GM18858 (cell line): ENCODE measurements around the gene PLA2G12A.
A peak's percentile ranks its signal among the peaks of the same experiment; 100 is the strongest.

Experiments used
- ATAC-seq: cut with Tn5 transposase; IDR thresholded peaks from one replicate; pipeline ENCODE4 v1.9.1; 2021; ENCODE audit not compliant: unreplicated experiment

PLA2G12A gene

GRCh38 chr4:109729718-109730618 is at the start of gene PLA2G12A:
Gene PLA2G12A (minus strand): TSS chr4:109730070. CDS start chr4:109729809, 261 bp downstream.
- ATAC-seq = peak; percentile 68

- no peak for ATAC-seq
Measured at GRCh38 chr4:109764789-109765402, 35.0 kb upstream of the PLA2G12A start.

GRCh38 chr4:109764376-109764775 is 34.5 kb upstream of the PLA2G12A start:
- no peak for ATAC-seq

DNA sequence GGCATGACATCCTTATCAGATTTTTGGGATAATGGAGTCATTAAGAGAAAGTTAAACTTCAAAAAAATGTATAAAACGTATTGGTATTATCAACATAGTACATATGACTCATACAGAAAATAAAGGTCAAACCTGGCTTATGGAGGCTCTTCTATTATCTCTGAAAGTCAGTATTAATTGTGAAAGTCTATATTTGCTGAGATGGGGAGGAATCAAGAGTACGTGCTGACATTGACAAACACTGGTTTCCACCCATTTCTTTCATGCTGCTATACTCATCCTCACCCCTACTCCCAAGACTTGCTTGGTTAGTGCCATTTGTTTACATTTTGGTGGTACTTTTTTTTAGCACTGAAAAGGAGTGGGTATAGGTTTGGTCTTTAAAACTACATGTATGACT is 30.8 kb upstream of the PLA2G12A start:
- no peak for ATAC-seq

GRCh38 chr4:109755656-109756055 is 25.8 kb upstream of the PLA2G12A start:
- no peak for ATAC-seq

DNA sequence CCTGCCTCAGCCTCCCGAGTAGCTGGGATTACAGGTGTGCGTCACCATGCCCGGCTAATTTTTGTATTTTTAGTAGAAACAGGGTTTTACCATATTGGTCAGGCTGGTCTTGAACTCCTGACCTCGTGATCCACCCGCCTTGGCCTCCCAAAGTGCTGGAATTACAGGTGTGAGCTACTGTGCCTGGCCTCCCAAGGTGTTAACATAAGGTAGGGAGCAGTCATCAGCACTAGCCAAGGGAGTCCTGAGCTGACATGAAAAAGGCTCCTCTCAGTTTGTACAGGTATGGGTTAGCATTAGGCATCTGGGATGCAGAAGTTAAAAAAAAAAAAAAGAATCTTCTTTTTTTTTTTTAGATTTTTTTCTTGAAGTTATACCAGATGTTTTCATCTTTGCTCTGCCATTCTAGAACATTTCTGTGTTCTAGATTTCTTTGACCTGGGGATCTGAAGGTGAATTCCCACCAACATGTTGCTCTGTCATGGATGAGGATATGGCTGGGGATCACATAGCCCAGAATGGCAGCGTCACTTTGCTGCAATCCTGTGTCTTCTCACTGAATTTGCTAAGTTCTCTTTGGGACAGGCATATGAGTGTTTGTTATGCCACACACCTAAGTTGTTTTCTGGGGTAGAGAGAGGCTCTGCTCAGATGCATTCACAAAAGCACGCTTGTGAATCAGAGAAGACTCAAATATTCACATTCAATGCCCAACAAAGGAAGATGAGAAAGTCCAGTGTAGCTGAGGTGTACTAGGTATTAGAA is 24.4 kb upstream of the PLA2G12A start:
- no peak for ATAC-seq

- no peak for ATAC-seq
Measured at GRCh38 chr4:109752525-109752924, 22.7 kb upstream of the PLA2G12A start.

DNA sequence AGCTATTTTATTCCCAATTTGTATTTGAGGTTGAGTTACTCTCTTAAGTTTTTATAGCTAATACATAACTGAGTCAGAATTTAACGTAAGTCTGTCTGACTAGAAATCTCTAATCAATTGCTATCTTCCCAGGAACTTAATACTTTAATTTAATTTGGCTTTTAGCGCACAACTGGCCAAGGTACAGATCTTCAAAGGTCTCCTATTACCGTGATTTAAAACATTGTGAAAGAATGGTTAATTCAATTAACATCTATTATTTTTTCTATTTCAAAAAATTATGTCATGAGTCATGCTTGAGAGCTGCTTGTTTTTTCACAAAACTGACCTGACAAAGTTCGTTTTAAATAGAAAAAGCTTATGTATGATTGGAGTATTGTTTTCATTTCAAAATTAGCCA is 22.0 kb upstream of the PLA2G12A start:
- ATAC-seq = no peak

DNA sequence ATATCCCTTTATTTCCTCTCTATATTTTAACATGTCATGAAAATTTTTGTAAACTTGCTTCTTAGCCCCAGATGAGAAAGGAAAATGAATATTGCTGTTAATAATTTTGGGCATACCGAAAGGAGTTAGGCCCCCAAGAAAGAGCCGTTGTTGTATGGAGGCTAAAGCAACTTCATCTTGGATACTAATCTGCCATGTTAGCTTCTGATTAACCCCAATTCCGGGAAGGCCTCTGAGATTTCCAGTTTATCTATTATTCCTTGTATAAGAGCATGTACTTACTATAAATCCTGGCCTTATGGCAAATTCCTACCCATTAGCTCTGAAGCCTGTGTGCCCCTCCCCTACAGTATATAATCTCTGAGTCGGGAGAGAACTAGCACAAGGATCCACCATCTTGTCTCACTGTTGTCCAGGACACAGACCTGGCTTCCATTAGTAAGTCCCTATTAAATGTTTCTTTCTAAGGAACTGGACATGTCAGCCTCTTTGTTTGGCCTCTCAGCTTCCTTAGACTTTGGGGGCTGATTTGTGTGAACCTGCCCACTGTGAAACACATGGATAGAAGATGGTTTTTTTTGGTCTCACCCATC is 20.9 kb upstream of the PLA2G12A start:
- no peak for ATAC-seq

DNA sequence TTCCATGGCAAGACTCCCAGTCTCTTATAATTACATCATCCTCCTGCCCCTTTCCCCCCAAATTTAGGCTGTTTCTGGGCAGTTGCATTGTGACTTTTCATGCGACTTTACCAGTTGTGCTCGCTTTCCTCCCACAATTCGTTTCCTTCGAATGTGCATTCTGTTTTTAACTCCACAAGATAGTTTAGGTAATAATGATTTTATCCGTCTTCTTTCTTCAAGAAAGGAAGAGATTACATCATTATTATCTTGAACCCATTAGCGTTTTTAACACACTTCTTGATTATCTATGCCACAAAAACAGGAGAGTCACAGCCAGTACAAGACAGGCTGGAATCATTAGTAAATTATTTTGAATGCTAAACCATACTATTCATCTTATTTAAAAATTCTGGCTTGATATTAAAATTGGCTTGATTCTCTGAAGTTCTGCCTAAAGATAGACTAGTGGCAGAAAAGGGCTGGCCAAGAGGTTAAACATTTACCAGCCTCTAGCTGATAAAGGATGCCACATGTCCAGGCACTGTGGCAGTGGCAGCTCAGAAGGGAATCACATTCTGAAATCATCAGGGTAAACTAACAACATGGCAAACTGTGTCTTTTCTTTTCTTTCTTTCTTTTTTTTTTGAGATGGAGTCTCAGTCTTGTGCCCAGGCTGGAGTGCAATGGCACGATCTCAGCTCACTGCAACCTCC is 19.7 kb upstream of the PLA2G12A start:
- no peak for ATAC-seq

GRCh38 chr4:109748114-109748513 is 18.2 kb upstream of the PLA2G12A start:
- no peak for ATAC-seq

DNA sequence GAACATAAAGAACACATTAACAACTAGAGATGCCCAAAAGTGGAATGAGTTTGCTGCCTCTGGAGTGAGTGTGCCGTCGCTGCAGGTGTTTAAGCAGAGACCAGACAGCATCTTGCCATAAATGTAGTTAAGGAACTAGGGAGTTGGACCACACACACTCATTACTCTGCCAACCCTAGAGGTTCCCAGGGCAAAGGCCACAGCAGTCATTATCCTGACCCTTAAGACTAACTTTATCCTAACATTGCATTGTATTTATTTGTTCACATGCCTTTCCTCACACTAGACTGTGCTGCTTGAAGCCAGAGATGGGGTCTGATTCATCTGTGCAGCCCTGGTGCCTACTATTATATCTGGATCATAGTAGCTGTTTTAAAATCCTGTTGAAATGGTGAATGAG is 16.9 kb upstream of the PLA2G12A start:
- no peak for ATAC-seq

GRCh38 chr4:109745830-109746229 is 16.0 kb upstream of the PLA2G12A start:
- no peak for ATAC-seq

DNA sequence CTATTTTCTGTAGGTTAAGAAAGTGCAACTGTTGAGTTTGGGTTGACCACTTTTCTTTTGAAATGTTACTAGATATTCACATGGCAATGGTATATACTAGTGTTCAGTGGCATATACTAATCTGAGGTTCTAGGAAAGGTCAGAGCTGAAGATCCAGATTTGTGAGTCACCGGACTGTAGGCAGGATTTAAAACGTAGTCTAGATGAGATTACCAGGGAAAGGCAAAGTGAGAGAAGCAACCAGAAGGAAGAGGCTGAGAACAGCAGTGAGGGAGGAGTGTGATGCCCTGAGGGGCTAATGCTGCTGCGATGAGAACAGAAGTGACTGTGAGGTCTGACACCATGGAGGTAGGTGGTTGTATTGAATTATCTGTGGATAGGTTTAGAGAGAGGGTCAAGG is 9.7 kb upstream of the PLA2G12A start:
- ATAC-seq = no peak

DNA sequence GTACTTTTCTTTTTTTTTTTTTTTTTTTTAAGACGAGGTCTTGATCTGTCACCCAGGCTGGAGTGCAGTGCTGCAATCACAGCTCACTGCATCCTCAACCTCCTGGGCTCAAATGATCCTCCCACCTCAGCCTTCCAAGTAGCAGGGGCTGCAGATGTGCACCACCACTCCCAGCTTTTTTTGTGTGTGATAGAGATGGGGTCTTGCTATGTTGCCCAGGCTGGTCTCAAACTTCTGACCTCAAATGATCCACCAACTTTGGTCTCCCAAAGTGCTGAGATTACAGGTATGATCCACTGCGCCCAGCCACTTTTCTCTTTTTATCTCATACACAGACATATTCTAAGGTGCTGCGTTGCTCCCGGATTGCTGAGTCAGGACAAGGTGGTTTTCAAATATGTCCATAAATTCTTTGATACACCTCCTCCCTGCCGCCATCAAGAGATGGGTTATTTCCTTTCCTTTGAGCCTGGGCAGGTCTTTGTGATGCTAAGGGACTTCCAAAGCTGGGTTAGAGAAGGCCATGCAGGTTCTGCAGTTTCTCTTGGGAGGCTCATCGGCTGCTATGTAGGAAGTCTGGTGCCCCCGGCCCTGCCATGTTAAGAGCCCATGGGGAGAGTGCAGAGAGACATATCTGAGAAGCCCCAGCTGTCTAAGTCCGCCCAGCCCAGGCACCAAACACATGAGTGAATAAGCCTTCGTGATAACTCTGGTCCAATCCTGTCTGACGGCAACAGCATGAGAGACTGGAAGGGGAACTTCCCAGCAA is 8.4 kb upstream of the PLA2G12A start:
- ATAC-seq = no peak

DNA sequence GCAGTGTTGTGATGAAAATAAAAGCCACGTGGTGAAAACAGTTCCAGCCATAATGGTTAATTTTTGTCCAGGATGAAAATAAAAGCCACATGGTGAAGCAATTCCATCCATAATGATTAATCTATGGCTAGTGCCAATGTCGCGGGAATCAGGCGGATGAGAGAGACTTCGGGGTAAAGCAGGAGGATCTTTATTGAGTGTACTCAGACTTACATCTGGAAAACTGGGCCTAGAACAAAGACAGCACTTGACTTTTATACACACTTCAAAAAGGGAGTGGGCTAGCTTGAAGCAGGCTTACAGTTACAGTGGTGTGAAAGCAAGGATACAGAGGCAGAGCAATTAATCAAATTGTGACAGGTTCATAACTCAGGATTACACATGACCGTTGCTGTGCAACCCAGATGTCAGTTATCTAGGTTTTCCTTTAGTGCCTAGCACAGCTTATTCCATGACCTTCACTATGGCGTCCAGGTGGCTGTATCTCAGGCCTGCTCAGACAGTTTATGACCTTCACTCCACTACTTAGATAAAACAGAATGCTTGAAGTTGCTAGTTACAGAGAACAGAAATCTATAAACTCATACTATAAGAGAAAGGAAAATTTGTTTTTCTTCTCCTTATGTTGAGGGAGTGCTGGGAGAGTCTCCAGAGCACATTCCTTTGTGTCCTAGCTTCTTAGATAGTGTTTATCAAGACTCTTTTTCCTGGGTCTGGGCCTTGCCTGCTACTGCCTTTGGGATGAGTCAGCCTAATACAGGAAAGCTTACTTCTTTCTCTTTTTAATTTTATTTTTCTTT is 5.9 kb upstream of the PLA2G12A start:
- ATAC-seq = no peak

DNA sequence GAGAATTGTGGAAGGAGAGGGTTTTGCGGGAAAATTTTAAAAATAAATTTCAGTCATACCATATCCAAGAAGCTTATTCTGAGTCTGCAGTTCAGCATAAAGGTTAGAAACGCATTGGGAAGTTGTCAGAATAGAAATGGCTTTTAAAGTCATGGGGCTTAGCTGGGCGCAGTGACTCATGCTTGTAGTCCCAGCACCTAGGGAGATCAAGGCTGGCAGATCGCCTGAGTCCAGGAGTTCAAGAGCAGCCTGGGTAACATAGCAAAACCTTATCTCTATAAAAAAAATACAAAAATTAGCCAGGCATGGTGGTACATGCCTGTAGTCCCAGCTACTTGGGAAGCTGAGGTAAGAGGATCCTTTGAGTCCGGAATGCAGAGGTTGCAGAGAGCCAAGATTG is 3.9 kb upstream of the PLA2G12A start:
- no peak for ATAC-seq

GRCh38 chr4:109730619-109731545 is 1.0 kb upstream of the PLA2G12A start:
- ATAC-seq = no peak
